DOHH2 (cell line): ENCODE data around the gene TWIST2.

Experiments
- CTCF ChIP-seq: fragments of 200-600 bp; sonication (generic); IDR thresholded peaks from one replicate; pipeline ENCODE4 v1.5.1; 2014; ENCODE audit warnings: antibody characterized with exemption, mild to moderate bottlenecking, low read depth, low read length; ENCODE audit not compliant: poor library complexity, severe bottlenecking
- EZH2phosphoT487 ChIP-seq: fragments of 200-600 bp; sonication (generic); IDR thresholded peaks from 2 replicates; pipeline ENCODE4 v1.6.1; 2017; ENCODE audit warnings: borderline replicate concordance, mild to moderate bottlenecking, antibody characterized with exemption, low read length, moderate library complexity, mixed read lengths

GRCh38 chr2:238924796-238925195, 76.9 kb downstream of the TWIST2 start:
- TF ChIP-seq CTCF (no peak), EZH2phosphoT487 (no peak)
